HL-60 (cell line): Measurements from ENCODE around the gene STAMBP.

Source experiments
- DNase-seq, 2 experiments: peaks; one replicate each; pipeline ENCODE4 v3.0.0-alpha.2; 2010 to 2020; ENCODE audit warnings: low read depth in 1 of 2, low spot score in 1 of 2
- H3K27ac ChIP-seq: fragments of 250-450 bp; sonication (Bioruptor Pico); replicated peaks from 2 replicates; pipeline ENCODE4 v1.5.1; 2020; ENCODE audit warnings: mild to moderate bottlenecking, moderate library complexity
- H3K27me3 ChIP-seq: fragments of 250-450 bp; sonication (Bioruptor Pico); 2 replicates; pipeline ENCODE4 v1.5.1; 2021; ENCODE audit warnings: mild to moderate bottlenecking, moderate library complexity; ENCODE audit not compliant: insufficient read depth, poor library complexity, severe bottlenecking
- H3K4me3 ChIP-seq: replicated peaks from 2 replicates; pipeline ENCODE4 v1.5.1; 2011; ENCODE audit warnings: mild to moderate bottlenecking, control low read depth, low read length; ENCODE audit not compliant: insufficient read depth
- CTCF ChIP-seq: IDR thresholded peaks from one replicate; pipeline ENCODE4 v1.5.1; 2011; ENCODE audit warnings: low read length, control low read depth, inconsistent platforms; ENCODE audit not compliant: insufficient read depth
- GABPA ChIP-seq: IDR thresholded peaks from 2 replicates; pipeline ENCODE4 v1.6.1; 2012; ENCODE audit warnings: low read depth
- POLR2AphosphoS5 ChIP-seq: IDR thresholded peaks from 2 replicates; pipeline ENCODE4 v1.6.1; 2012; ENCODE audit warnings: low read depth
- REST ChIP-seq: IDR thresholded peaks from 2 replicates; pipeline ENCODE4 v1.6.1; 2012; ENCODE audit warnings: low read depth; ENCODE audit not compliant: insufficient replicate concordance
- SPI1 ChIP-seq: IDR thresholded peaks from 2 replicates; pipeline ENCODE4 v1.6.1; 2012; ENCODE audit warnings: low read depth, mild to moderate bottlenecking, borderline replicate concordance

STAMBP gene

DNA sequence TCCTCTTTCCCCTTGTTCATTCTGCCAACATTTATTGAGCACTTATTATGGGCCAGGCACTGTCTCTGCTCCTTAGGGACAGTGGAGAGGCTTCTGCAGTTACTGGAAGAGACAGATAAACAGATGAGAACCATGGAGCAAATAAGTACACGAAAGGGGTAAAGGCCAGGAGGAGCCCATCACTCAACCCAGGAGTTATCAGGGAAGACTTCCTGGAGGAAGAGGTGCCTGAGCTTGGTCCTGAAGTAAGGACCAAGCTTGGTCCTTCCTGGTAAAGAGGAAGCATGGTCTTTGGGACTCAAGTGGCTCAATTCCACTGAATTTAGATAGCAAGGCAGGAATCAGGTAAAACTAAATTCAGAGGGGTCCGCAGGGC is 65.7 kb downstream of the STAMBP start:
- Histone ChIP-seq H3K4me3 (no peak overlapping the region), H3K27ac (no peak overlapping the region), H3K27me3 (no peaks in the 10 kb centered on the region)
- TF ChIP-seq GABPA (no peak), REST (no peak), POLR2AphosphoS5 (no peak), CTCF (no peak), SPI1 (no peak)
- DNase-seq = no peak

GRCh38 chr2:73894877-73895276 is 66.1 kb downstream of the STAMBP start:
- H3K27me3 ChIP-seq = no peaks in the 10 kb centered on the region
- H3K4me3 ChIP-seq = no peak overlapping the region
- no peak overlapping the region for H3K27ac ChIP-seq
- no peak for TF ChIP-seq POLR2AphosphoS5
- TF ChIP-seq GABPA = no peak
- no peak for TF ChIP-seq CTCF
- no peak for TF ChIP-seq SPI1
- TF ChIP-seq REST = no peak
- DNase-seq = no peak

DNA sequence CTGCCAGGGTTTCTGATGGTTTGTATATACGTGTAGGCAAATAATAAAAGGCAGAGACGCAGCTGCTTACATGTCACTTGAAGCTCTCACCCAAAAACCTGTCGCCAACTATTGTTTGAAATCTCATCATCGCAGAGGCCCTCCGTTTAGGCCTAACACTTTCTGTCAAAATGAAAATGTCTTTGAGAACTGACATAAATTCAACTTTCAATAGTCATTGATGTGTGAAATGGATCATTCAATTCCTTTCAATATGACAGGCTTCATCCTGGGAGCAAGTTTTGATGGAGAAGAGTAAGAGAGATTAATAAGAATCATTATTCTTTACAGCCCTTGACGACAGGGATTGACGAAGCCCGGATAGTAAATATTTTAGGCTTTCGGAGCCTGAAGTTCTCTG is 66.7 kb downstream of the STAMBP start:
- no peak for DNase-seq
- no peak overlapping the region for H3K4me3 ChIP-seq
- TF ChIP-seq SPI1 = no peak
- no peak for TF ChIP-seq CTCF
- no peak for TF ChIP-seq GABPA
- no peak for TF ChIP-seq POLR2AphosphoS5
- no peak for TF ChIP-seq REST

More for the DNA sequence above, 66.7 kb downstream of the STAMBP start:
- H3K27me3 ChIP-seq = no peaks in the 10 kb centered on the region
- no peak overlapping the region for H3K27ac ChIP-seq
